Naive B cell (primary cell): ENCODE data around the gene KIF1A. TPM values are rescaled to one million over a fixed set of nuclear protein-coding genes. Genes with fewer than 3 reads are reported as not detected.

Source experiments
- ATAC-seq, 2 donors: fragments of 150-1000 bp; cut with Tn5 transposase; 2 replicates each; pipeline ENCODE4 v1.10.0; 2021; ENCODE audit warnings: low read depth in 2 of 2, mild to moderate bottlenecking in 2 of 2, moderate library complexity in 2 of 2
- DNase-seq: peaks from one replicate; pipeline ENCODE4 v3.0.0; 2022
- H3K27ac Mint-ChIP-seq, 6 donors: one replicate each; pipeline ENCODE4 v1.8.0; 2020 to 2022; ENCODE audit warnings: mild to moderate bottlenecking in 6 of 6, mixed read lengths in 6 of 6, moderate library complexity in 5 of 6, inconsistent platforms in 2 of 6
- H3K27me3 Mint-ChIP-seq, 3 donors: one replicate each; pipeline ENCODE4 v1.8.0; 2021 to 2022; ENCODE audit warnings: mixed read lengths in 3 of 3, mild to moderate bottlenecking in 1 of 3
- H3K36me3 Mint-ChIP-seq, 2 donors: one replicate each; pipeline ENCODE4 v1.8.0; 2020 to 2022; ENCODE audit warnings: mixed read lengths in 2 of 2, inconsistent platforms in 1 of 2, mild to moderate bottlenecking in 1 of 2
- H3K4me1 Mint-ChIP-seq, 3 donors: one replicate each; pipeline ENCODE4 v1.8.0; 2020 to 2022; ENCODE audit warnings: mixed read lengths in 3 of 3, inconsistent platforms in 1 of 3, mild to moderate bottlenecking in 1 of 3, moderate library complexity in 1 of 3
- H3K4me3 Mint-ChIP-seq, 8 donors: one replicate each; pipeline ENCODE4 v1.8.0; 2020 to 2022; ENCODE audit warnings: mild to moderate bottlenecking in 8 of 8, mixed read lengths in 8 of 8, moderate library complexity in 8 of 8, inconsistent platforms in 2 of 8
- H3K9me3 Mint-ChIP-seq, 7 donors: one replicate each; pipeline ENCODE4 v1.8.0; 2020 to 2022; ENCODE audit warnings: mixed read lengths in 7 of 7, mild to moderate bottlenecking in 5 of 7, inconsistent platforms in 2 of 7, moderate library complexity in 1 of 7
- polyA plus RNA-seq, 6 donors: library from polyadenylated mRNA; unstranded; fragments of 300-500 nt; fragmentation: Illumina TruSeq; gene quantifications; one replicate each; pipeline ENCODE4 v1.2.3, GENCODE V29; 2021; ENCODE audit warnings: low read depth in 6 of 6

Gene KIF1A
- polyA plus RNA-seq, 6 donors from 2014 or later = not detected

DNA sequence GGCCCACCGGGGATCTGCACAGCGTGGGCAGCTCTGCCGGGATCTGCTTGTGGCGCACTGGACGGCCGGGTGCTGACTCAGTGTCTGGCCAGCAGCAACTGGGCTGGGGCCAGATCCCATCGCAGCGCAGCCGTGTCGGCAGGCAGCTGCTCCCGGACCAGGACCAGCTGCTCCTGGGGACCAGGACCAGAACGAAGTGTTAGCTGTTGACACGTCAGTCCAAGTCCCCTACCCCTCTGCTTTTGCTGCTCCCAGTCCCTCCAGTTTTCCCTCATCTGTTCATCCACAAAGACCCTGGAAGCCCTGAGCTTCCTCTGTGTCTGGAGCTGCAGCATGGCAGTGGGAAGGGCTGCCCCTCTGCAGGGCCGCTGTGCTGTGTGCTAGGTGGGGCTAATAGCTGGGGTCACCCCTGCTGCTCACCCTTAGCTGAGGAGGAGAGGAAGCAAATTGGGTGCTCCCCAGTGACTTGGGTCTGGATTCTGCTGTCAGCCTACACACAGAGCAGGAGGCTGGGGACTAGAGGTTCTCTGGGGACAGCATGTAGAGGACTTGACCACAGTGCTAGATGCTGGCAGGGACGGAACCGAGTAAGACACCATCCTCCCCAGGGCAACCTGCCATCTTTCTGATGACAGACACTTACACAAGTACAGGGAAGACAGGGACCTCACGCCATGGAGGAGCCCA lies 16.9 kb upstream of the KIF1A start:
- Mint-ChIP-seq H3K27me3 (peaks cover 14 to 43% (median 20%) of the 10 kb centered on the region in 3 donors), H3K9me3 (no peaks in the 10 kb centered on the region), H3K4me1 (peaks cover 0 to under 1% (median under 1%) of the 10 kb centered on the region in 3 donors), H3K27ac (no peak overlapping the region), H3K4me3 (no peak overlapping the region), H3K36me3 (no peaks in the 10 kb centered on the region)
- DNase-seq (no peak), ATAC-seq (no peak)

- Mint-ChIP-seq H3K4me1 (peaks cover 0 to 4% (median 3%) of the 10 kb centered on the region in 3 donors), H3K27me3 (peaks cover 14 to 37% (median 19%) of the 10 kb centered on the region in 3 donors), H3K4me3 (no peak overlapping the region), H3K9me3 (no peaks in the 10 kb centered on the region), H3K27ac (no peak overlapping the region), H3K36me3 (no peaks in the 10 kb centered on the region)
- no peak for ATAC-seq
- DNase-seq = no peak
Observed at GRCh38 chr2:240835528-240835927, 15.5 kb upstream of the KIF1A start.

- peaks cover 11 to 35% (median 14%) of the 10 kb centered on the region in 3 donors for H3K27me3 Mint-ChIP-seq
- peak overlapping the region in 1 of 8 donors; percentile 64 for H3K4me3 Mint-ChIP-seq
- H3K27ac Mint-ChIP-seq = no peak overlapping the region
- DNase-seq = no peak
- ATAC-seq = no peak
- H3K4me1 Mint-ChIP-seq = peaks cover 0 to 4% (median 3%) of the 10 kb centered on the region in 3 donors
- H3K36me3 Mint-ChIP-seq = no peaks in the 10 kb centered on the region
- peaks cover 0 to 3% (median 0%) of the 10 kb centered on the region in 7 donors for H3K9me3 Mint-ChIP-seq
Observed at GRCh38 chr2:240834377-240834975, 14.5 kb upstream of the KIF1A start.

DNA sequence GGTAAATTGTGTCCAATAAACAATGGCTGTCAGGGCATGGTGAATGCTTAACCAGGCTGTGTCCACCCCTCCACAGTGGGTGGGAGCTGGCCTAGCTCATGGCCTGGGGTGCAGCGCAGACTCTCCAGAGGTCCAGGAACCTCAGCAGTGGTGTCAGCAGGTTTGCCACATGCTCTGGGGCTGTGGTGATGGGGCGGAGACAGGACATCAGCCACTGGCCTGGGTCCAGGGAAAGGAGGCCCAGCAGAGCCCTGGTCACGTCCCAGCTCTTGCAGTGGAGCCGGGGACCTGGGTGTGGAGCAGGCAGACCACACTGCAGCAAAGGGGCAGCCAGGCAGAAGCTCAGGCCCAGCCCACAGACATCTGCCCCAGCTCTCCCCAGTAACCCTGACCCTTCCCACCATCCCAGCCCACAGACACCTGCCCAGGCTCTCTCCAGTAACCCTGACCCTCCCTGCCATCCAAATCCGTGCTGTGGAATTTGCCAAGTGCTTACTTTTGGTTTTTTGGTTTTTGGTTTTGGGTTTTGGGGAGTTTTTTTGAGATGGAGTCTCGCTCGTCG lies 13.8 kb upstream of the KIF1A start:
- H3K4me1 Mint-ChIP-seq = peaks cover 0 to 4% (median 3%) of the 10 kb centered on the region in 3 donors
- H3K27me3 Mint-ChIP-seq = peaks cover 11 to 36% (median 17%) of the 10 kb centered on the region in 3 donors
- no peak overlapping the region for H3K27ac Mint-ChIP-seq
- ATAC-seq = no peak
- no peak for DNase-seq
- H3K4me3 Mint-ChIP-seq = no peak overlapping the region
- H3K9me3 Mint-ChIP-seq = peaks cover 0 to 3% (median 0%) of the 10 kb centered on the region in 7 donors
- H3K36me3 Mint-ChIP-seq = no peaks in the 10 kb centered on the region

GRCh38 chr2:240832921-240833494 lies 13.0 kb upstream of the KIF1A start:
- H3K27me3 Mint-ChIP-seq = peaks cover 18 to 35% (median 18%) of the 10 kb centered on the region in 3 donors
- no peaks in the 10 kb centered on the region for H3K36me3 Mint-ChIP-seq
- peak overlapping the region in 5 of 6 donors; percentile 42 to 86 (median 54) for H3K27ac Mint-ChIP-seq
- no peak overlapping the region for H3K4me3 Mint-ChIP-seq
- ATAC-seq = no peak
- peaks cover 0 to 4% (median 3%) of the 10 kb centered on the region in 3 donors for H3K4me1 Mint-ChIP-seq
- DNase-seq = no peak
- H3K9me3 Mint-ChIP-seq = peaks cover 0 to 3% (median 0%) of the 10 kb centered on the region in 7 donors

DNA sequence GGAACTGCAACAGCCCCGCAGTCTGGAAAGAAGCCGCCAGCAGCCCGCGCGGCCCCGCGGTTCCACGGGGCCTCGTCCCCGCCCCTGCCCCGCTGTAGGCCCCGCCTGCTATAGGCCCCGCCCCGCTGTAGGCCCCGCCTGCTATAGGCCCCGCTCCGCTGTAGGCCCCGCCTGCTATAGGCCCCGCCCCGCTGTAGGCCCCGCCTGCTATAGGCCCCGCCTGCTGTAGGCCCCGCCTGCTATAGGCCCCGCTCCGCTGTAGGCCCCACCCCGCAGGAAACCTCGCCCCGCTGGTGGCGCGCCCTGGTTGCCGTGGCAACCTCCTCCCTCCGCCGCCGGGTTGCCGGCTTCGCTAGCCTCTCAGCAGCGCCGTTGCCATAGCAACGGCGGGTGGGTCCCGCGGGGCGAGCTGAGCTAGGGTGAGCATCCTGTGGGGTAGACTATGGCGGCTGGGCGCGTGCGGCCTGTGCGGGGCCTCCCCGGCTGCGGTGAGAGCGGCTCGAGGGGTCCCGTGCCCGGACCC lies 12.2 kb upstream of the KIF1A start:
- Mint-ChIP-seq H3K27me3 (peaks cover 16 to 36% (median 25%) of the 10 kb centered on the region in 3 donors), H3K9me3 (peaks cover 0 to 3% (median 0%) of the 10 kb centered on the region in 7 donors), H3K36me3 (no peaks in the 10 kb centered on the region), H3K4me3 (peak overlapping the region in 5 of 8 donors; percentile 10 to 80 (median 61)), H3K27ac (peak overlapping the region in 3 of 6 donors; percentile 85 to 93 (median 86)), H3K4me1 (peaks cover 0 to 4% (median 3%) of the 10 kb centered on the region in 3 donors)
- ATAC-seq = peak; percentile 88 to 90
- peak; percentile 94 for DNase-seq

GRCh38 chr2:240831594-240832204 lies 11.7 kb upstream of the KIF1A start:
- DNase-seq = no peak
- Mint-ChIP-seq H3K9me3 (peaks cover 0 to 3% (median 0%) of the 10 kb centered on the region in 7 donors), H3K27ac (peak overlapping the region in 2 of 6 donors; percentile 41 to 74), H3K4me3 (peak overlapping the region in 6 of 8 donors; percentile 6 to 80 (median 60)), H3K36me3 (no peaks in the 10 kb centered on the region), H3K4me1 (peaks cover 0 to 4% (median 3%) of the 10 kb centered on the region in 3 donors), H3K27me3 (peaks cover 16 to 42% (median 26%) of the 10 kb centered on the region in 3 donors)
- ATAC-seq = no peak

DNA sequence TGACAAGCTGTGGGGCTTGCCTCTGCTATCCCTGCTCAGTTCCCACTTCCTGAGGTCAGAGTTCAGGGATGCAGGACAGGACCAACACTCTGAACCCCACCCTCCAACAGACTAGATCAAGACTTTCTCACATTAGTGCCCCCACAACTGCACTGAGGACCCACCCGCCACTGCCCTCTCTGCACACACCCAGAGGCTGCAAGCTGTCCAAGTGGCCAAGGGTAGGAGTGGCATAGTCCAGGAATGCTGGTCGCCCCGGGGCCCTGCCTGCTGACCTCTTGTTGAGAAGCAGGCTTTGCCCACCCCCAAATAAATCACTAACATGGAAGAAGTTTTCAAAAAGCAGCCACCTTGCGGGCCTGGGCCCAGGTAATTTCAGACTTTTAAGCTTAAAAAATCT lies 5.5 kb upstream of the KIF1A start:
- peaks cover 2 to 12% (median 7%) of the 10 kb centered on the region in 7 donors for H3K9me3 Mint-ChIP-seq
- no peak for ATAC-seq
- H3K36me3 Mint-ChIP-seq = peaks cover 3 to 8% of the 10 kb centered on the region in 2 donors
- H3K27me3 Mint-ChIP-seq = peaks cover 65 to 87% (median 72%) of the 10 kb centered on the region in 3 donors
- H3K27ac Mint-ChIP-seq = no peak overlapping the region
- peaks cover 5 to 9% (median 8%) of the 10 kb centered on the region in 3 donors for H3K4me1 Mint-ChIP-seq
- no peak for DNase-seq
- no peak overlapping the region for H3K4me3 Mint-ChIP-seq

DNA sequence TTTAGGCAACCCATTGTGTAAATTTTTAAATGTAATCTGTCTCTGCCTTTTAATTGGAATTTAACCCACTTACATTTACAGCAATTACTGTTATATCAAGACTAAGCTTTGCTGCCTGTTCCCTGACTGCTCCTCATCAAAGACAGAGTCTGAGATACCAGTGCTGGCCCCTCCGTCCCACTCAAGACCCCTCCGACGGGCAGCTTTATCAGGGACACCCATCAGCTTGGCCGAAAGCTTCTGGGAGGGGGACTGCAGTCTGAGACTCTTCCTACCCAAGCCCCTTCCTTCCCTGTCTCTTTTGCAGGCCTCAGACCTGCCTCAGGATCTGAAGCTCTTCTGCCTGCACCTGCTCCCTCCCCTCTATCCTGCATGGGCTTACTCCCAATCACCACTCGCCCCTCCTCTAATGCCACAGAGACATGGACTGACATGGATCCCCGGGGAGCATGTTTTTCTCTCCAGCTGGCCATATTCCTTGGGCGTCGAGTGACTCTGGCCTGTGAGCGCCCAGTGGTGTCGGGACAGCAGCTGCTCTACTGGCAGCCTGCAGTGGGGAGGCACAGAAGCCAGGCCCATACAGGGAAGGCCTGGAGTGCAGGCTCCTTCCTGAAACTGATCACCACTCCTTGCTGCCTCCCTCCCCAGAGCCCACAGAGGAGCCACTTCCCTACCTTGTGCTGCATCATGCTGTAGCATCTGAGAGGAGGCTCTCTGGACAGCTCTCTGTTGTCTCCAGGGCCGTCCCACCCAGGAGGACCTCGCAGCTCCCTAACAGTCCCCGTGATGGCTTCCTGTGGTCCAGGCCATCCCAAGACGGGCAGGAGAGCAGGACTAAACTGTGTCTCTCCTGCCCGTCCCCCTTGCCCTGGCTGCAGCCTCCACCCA lies 3.7 kb upstream of the KIF1A start:
- Mint-ChIP-seq H3K36me3 (peaks cover 3 to 8% of the 10 kb centered on the region in 2 donors), H3K4me1 (peaks cover 5 to 9% (median 8%) of the 10 kb centered on the region in 3 donors), H3K27ac (no peak overlapping the region), H3K4me3 (no peak overlapping the region), H3K9me3 (peaks cover 2 to 11% (median 6%) of the 10 kb centered on the region in 7 donors), H3K27me3 (peaks cover 55 to 77% (median 72%) of the 10 kb centered on the region in 3 donors)
- ATAC-seq (no peak), DNase-seq (no peak)

- Mint-ChIP-seq H3K4me1 (peaks cover 5 to 11% (median 8%) of the 10 kb centered on the region in 3 donors), H3K9me3 (peaks cover 2 to 11% (median 6%) of the 10 kb centered on the region in 7 donors), H3K4me3 (peak overlapping the region in 4 of 8 donors; percentile 44 to 72 (median 54)), H3K36me3 (peaks cover 3 to 8% of the 10 kb centered on the region in 2 donors), H3K27me3 (peaks cover 53 to 77% (median 68%) of the 10 kb centered on the region in 3 donors), H3K27ac (no peak overlapping the region)
- ATAC-seq (no peak), DNase-seq (no peak)
Observed at GRCh38 chr2:240822280-240822847, 2.3 kb upstream of the KIF1A start.

DNA sequence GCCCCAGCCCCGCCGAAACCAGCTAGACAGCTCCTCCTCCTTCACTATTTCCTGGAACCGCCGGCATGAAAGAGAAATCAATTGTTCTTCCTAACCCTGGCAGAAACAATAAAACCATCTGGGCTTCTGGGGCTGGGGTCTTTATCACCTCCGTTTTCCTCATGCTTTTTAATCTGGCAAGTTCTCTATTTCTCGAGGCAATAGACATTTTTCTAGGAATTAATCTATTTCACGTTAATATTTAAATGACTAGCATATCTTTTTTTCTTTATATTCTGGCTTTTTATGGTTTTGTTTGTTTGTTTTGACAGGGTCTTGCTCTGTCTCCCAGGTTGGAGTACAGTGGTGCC lies 1.4 kb upstream of the KIF1A start:
- peaks cover 5 to 11% (median 8%) of the 10 kb centered on the region in 3 donors for H3K4me1 Mint-ChIP-seq
- no peak for DNase-seq
- H3K9me3 Mint-ChIP-seq = peaks cover 2 to 11% (median 6%) of the 10 kb centered on the region in 7 donors
- peaks cover 50 to 76% (median 65%) of the 10 kb centered on the region in 3 donors for H3K27me3 Mint-ChIP-seq
- ATAC-seq = no peak
- peaks cover 3 to 8% of the 10 kb centered on the region in 2 donors for H3K36me3 Mint-ChIP-seq
- H3K27ac Mint-ChIP-seq = peak overlapping the region in 1 of 6 donors; percentile 51
- peak overlapping the region in 7 of 8 donors; percentile 8 to 86 (median 56) for H3K4me3 Mint-ChIP-seq
